GM19239 (cell line): Measurements from ENCODE around the gene LCN2.

ENCODE experiments used
- DNase-seq: peaks from one replicate; pipeline ENCODE4 v3.0.0; 2011; ENCODE audit warnings: low spot score; ENCODE audit not compliant: insufficient read length
- FAIRE-seq: peaks from 2 replicates; lab custom pipeline; 2011; peaks lifted over from hg19 to GRCh38; lab: Jason Lieb, UNC

Gene LCN2

GRCh38 chr9:128114326-128115186, 34.7 kb upstream of the LCN2 start:
- no peak for DNase-seq

GRCh38 chr9:128115187-128116103, 33.8 kb upstream of the LCN2 start:
- DNase-seq (no peak), FAIRE-seq (no peak)

More at GRCh38 chr9:128114326-128115186, 34.7 kb upstream of the LCN2 start:
- FAIRE-seq = no peak

- DNase-seq (no peak), FAIRE-seq (no peak)
Observed at GRCh38 chr9:128116104-128117083, 32.9 kb upstream of the LCN2 start.

- peak; percentile 95 for FAIRE-seq
Observed at GRCh38 chr9:128117613-128118471, 31.4 kb upstream of the LCN2 start.

GRCh38 chr9:128118472-128118857, 30.8 kb upstream of the LCN2 start:
- FAIRE-seq = no peak
- no peak for DNase-seq

More at GRCh38 chr9:128117613-128118471, 31.4 kb upstream of the LCN2 start:
- peak; percentile 94 for DNase-seq

GRCh38 chr9:128118971-128119665, 30.1 kb upstream of the LCN2 start:
- no peak for FAIRE-seq
- no peak for DNase-seq

- FAIRE-seq (no peak), DNase-seq (no peak)
Observed at GRCh38 chr9:128120061-128120740, 29.1 kb upstream of the LCN2 start.

- FAIRE-seq (no peak), DNase-seq (no peak)
Observed at GRCh38 chr9:128120741-128121465, 28.4 kb upstream of the LCN2 start.

GRCh38 chr9:128121466-128121810, 27.8 kb upstream of the LCN2 start:
- DNase-seq = no peak
- FAIRE-seq = no peak

- FAIRE-seq (no peak), DNase-seq (no peak)
Observed at GRCh38 chr9:128121924-128122808, 27.1 kb upstream of the LCN2 start.

- no peak for DNase-seq
- no peak for FAIRE-seq
Observed at GRCh38 chr9:128122809-128123175, 26.5 kb upstream of the LCN2 start.

GRCh38 chr9:128123451-128124080, 25.7 kb upstream of the LCN2 start:
- DNase-seq (no peak), FAIRE-seq (no peak)

- no peak for FAIRE-seq
Observed at GRCh38 chr9:128124451-128124850, 24.8 kb upstream of the LCN2 start.

GRCh38 chr9:128124873-128125579, 24.2 kb upstream of the LCN2 start:
- DNase-seq (no peak), FAIRE-seq (no peak)

More at GRCh38 chr9:128124451-128124850, 24.8 kb upstream of the LCN2 start:
- no peak for DNase-seq
